GM21717 (cell line): ENCODE data around the gene SUN2.

Experiments used
- ATAC-seq: cut with Tn5 transposase; IDR thresholded peaks from one replicate; pipeline ENCODE4 v1.9.1; 2021; ENCODE audit warnings: mild to moderate bottlenecking, moderate library complexity; ENCODE audit not compliant: unreplicated experiment

The SUN2 gene

DNA sequence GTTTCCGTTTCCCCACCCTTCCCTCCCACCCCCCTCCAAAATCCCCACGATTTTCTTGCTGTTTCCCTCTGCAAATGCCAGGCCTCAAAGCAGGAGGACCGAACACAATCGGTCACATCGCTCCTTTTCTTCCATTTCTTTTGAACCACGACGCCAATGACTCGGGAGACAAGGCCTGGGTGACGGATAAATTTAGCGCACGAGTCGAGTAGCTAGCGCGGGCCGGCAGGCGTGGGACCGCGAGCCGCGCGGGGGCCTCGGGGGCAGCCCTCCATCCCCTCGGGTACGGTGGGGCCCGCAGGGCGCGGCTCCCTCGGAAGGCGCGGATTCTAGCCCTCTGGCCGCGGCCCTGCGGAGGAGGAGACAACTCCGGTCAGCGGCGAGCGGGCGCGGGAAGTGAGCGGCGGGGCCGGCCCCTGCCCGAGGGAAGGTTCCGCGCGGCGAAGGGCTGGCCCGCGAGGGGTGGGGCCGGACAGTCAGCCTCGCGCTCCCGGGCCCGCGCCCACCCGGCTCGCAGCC, 55.5 kb downstream of the SUN2 start:
- ATAC-seq = no peak

GRCh38 chr22:38699784-38700183, 56.0 kb downstream of the SUN2 start:
- no peak for ATAC-seq

GRCh38 chr22:38699143-38699542, 56.7 kb downstream of the SUN2 start:
- ATAC-seq = no peak

DNA sequence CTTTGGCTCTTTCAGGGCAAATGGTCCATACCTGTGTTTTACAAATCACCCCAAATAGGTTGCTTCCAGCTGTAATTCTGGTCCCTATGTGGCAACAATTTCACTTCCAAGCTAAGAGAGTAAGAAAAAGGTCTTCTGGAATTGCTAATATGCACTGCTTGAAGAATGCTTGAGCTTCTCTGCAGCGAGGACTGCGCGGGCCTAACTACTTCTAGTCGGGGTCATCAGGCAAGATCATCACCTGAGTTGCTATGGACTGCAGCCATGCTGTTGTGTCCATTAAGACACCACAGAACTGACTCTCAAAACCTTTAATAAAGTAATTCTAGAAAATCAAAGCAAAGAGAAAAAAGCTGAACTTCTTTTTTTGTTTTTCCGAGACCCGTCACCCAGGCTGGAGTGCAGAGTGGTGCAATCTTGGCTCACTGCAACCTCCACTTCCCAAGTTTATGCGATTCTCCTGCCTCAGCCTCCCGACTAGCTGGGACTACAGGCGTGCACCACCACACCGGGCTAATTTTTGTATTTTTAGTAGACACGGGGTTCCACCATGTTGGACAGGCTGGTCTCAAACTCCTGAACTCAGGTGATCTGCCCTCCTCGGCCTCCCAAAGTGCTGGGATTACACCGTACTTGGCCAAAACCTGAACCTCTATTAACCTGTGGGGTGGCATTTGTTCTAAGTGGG, 57.2 kb downstream of the SUN2 start:
- no peak for ATAC-seq

- ATAC-seq = no peak
Observed at GRCh38 chr22:38697425-38698089, 58.2 kb downstream of the SUN2 start.

DNA sequence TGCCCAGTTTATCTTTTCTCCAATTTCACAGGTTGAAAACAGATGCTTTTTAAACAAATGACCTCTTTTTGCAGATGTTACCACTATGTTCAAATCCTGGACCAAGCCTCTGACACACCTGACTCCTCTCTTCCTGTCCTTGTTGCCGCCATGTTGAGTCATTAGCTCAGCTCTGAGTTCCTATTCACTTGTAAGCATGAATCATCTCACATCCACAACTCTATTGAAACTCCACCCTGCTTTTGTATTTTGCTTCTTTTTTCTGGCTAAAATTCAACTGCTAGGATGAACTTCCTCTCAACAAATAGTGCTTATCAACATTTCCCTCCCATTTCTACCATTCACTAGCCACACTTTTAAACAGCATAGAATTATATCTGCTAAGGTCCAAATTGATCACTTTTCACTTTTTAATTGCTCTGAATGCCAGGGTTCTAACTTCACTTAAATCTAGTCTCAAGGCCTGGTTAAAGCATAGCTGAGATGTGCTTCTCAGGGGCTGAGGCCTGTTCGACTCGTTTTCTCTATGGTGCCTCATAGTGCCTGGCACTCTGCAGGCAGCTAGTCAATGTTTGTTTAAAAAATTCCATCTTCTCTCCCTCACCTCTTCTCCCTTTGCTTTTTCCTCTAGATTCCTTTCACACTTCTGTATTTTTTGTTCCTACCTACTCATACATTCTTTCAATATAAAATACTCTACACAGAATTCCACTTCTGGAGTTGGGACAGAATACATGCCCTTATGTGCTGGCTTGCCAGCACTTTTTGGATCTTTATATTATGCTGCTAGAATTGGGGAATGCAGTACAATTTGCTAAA, 59.0 kb downstream of the SUN2 start:
- no peak for ATAC-seq

- no peak for ATAC-seq
Observed at GRCh38 chr22:38694940-38695339, 60.9 kb downstream of the SUN2 start.

- no peak for ATAC-seq
Observed at GRCh38 chr22:38694049-38694448, 61.7 kb downstream of the SUN2 start.

GRCh38 chr22:38689651-38690050, 66.1 kb downstream of the SUN2 start:
- no peak for ATAC-seq

GRCh38 chr22:38685761-38686160, 70.0 kb downstream of the SUN2 start:
- no peak for ATAC-seq

GRCh38 chr22:38684895-38685294, 70.9 kb downstream of the SUN2 start:
- no peak for ATAC-seq
